GM18873 (cell line): Measurements from ENCODE around the gene NRP2.

Source experiments
- ATAC-seq: cut with Tn5 transposase; IDR thresholded peaks from one replicate; pipeline ENCODE4 v1.9.1; 2021; ENCODE audit warnings: mild to moderate bottlenecking, moderate library complexity, moderate number of reproducible peaks; ENCODE audit not compliant: unreplicated experiment, low FRiP score

The NRP2 gene

GRCh38 chr2:205658068-205658467, 24.2 kb upstream of the NRP2 start:
- ATAC-seq: no peak

GRCh38 chr2:205658572-205658971, 23.7 kb upstream of the NRP2 start:
- no peak for ATAC-seq

- ATAC-seq: no peak
Observed at GRCh38 chr2:205659922-205660321, 22.4 kb upstream of the NRP2 start.

DNA sequence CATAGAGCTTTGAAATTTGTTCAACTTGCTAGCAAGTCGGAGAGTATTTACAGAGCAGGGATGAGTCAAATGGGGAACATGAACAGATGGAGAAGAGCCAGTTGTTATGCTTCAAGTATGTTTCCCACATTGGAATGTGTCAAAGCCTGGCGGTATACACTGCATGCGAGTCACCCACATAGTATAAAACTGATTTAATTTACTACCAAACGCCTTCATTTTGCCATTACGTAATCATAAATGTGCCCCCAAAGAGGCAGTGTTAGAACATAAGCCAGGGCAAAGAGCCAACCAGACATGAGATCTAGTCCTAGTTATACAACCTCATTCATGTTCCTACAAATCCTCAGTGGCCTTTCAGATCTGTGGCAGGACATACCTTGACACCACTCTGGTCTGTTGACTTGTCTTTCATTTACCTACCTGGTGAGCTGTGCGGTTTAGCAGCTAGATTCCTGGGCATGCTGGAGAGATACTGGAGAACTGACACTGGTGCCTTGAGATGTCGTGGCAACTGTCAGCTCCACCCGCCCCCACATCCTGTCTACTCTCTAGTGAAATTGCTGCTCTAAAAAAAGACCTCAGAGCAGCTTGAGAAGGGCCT, 21.7 kb upstream of the NRP2 start:
- no peak for ATAC-seq

DNA sequence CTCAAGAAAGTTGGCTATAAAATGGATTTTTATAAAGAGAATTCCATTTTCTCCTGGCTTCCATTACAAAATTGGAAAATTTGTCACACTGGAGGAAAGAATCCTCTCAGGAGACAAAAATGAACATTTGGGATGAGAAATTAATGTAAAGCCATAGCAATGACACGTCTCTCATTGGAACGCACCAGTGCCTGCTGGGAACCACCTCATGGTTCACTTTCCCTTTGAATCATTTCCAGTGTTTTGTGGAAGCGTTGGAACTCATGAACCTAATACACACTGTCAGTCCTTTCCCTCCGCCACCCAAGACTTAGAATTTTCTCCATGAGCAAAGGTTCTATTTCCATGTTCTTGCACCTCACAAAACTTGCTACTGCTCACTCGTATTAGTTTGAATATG, 21.0 kb upstream of the NRP2 start:
- no peak for ATAC-seq

GRCh38 chr2:205662206-205662965, 19.9 kb upstream of the NRP2 start:
- no peak for ATAC-seq

- ATAC-seq: no peak
Observed at GRCh38 chr2:205665791-205666190, 16.5 kb upstream of the NRP2 start.

GRCh38 chr2:205670292-205670691, 12.0 kb upstream of the NRP2 start:
- no peak for ATAC-seq

- no peak for ATAC-seq
Observed at GRCh38 chr2:205673312-205673711, 9.0 kb upstream of the NRP2 start.

- ATAC-seq: no peak
Observed at GRCh38 chr2:205675861-205676516, 6.3 kb upstream of the NRP2 start.

DNA sequence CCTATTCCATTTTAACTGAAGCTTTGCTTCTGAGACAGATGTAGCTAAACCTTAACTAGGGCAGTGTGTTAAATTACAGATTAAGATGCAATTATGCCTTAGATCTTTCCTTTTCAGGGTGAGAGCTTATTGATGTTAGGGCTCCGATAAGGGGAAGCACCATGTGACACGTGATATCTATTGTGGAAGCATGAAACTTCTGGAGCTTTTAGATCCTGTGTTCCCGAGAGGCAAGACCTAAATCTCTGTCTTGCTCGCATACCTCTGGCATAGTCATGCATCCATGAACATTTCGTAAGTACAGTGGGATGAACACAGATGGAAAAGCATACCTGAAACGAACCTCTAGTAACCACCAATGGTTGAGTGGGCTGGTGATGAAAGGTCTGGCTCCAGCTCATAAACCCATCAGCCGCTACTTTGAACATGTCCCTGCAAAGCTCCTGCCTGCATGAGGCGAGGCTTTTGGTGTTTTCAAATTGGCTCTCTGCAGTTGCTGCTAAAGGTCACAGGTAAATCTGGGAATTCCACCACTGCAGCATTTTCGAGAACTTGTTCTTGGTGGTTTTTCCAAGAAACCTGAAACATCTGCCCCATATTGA, 3.7 kb upstream of the NRP2 start:
- no peak for ATAC-seq

GRCh38 chr2:205679410-205680009, 2.8 kb upstream of the NRP2 start:
- ATAC-seq: no peak

GRCh38 chr2:205680067-205680466, 2.2 kb upstream of the NRP2 start:
- no peak for ATAC-seq

DNA sequence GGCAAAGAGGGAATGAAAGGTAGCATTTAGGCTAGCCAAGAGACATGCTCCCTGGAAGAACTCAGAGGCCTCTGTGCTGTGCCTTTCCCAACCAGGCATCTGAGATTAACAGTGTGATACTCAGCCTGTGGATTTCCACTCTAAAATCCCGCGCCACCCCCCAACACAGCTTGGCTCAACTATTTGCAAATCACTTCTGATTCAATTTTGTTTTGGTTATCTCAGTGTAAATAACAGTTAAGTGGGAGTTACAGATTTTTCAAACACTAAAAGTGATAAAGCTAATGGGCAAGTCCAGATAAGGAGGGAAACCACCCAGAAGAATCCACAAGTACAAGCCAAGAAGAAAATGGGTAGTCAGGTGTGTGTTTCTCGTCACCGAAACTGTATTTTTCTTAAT, 1.4 kb upstream of the NRP2 start:
- no peak for ATAC-seq

DNA sequence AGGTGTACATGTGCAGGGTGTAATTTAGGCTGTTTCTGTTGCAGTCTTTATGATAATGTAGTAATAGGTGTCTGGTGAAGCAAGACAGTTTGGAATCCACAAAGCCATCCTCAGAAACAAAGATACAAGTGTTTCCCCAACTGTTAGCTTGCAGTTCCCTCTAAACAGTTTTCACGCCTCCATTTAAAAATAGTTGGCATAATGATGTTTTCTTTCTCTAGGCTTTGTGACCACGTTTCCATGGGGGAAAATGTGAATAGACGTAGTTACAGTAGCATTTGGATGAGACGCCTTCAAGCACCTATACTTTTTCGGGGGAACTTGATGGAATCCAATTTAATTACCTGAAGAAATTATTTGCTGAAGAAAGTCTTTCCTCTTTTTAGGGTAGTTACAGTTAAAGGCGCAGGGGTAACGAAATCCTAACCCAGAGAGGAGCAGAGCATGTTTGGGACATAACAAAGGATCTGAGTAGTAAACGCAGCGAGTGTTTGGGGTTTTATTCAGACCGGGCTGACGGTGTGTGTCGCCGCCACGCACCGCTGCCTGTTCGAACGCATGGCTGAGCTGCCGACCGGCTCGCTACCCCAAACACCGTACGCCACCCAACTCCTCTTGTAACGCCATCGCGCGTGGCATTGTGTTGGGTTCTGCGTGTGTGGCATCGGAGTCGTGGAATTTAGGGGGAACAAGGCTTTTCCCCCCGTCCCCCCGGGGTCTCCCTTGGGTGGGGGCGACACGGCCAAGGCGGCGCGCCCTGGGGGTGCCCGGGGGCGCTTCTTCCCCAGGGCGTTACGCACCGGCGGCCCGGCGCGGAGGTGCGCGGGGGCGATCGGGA, 681 bp upstream of the NRP2 start:
- no peak for ATAC-seq

GRCh38 chr2:205682971-205683501, 735 bp downstream of the NRP2 start:
- ATAC-seq: no peak

DNA sequence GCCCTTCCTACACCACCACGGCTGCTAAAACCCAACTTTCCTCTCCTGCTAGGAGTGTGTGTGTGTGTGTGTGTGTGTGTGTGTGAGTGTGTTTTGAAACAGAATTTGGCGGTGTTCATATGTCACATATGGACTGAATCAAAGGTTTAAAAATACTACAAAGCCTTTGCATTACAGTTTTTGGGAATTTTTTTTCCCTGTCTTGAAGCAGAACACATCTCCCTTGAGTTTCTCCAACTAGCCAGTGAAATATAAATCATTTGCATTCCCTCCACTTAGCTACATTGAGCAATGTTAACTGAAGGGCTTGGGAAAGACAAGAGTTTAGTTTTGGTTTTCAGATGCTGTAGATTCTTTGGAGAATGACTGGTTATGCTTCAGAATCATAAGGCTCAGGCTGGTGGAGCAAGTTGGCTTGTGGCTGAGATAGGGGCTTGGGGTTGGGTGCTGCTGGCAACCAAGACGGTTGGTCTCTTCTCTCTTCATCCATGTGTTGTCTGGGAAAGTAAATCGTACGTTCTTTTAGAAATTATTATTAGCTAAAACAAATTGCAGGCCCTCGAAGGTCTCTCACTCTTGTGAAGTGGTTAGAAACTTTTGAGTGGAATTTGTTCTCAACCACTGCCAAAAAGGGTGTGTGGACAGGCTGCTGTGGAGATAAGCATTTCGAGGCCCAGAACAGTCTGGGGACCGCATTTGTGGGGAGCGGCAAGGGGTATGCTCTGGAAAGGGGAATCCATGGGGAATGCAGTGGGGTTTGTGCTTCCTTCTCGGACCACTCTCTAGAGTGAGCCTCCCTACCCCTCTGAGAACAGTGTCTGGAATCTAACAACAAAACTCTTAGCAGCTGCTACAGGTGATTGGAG, 1.4 kb downstream of the NRP2 start:
- ATAC-seq: no peak

DNA sequence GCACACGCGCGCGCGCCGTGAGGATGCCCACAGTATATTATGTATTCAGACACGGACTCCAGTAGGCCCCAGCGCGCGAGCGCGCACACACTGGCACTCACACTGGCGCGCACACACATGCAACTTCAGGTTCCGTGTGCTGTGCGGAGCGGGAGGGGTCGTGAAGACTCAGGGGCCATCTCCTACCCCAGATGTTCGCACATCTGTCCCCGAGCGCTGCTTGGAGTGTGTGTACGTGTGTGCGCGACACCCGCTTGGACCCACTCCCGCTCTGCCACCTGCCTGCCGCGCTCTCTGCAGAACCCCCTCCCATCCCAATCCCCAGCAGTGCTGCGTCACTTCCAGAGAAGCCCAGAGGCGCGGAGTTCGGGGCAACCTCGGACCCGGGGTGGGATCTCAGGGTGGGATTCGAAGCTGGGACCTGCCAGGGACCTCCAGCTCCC, 2.6 kb downstream of the NRP2 start:
- ATAC-seq: no peak
